Brain pericyte (primary cell): ENCODE measurements around the gene PSMD1.
"Not testable (repeated sequence)": the region's sequence is repeated elsewhere in the genome, so short reads cannot be mapped to it uniquely, and the experiment has no call there.

ENCODE experiments used
- DNase-seq: peaks from one replicate; pipeline ENCODE4 v3.0.0-alpha.2; 2012; ENCODE audit warnings: low read depth, low spot score

PSMD1 gene

DNA sequence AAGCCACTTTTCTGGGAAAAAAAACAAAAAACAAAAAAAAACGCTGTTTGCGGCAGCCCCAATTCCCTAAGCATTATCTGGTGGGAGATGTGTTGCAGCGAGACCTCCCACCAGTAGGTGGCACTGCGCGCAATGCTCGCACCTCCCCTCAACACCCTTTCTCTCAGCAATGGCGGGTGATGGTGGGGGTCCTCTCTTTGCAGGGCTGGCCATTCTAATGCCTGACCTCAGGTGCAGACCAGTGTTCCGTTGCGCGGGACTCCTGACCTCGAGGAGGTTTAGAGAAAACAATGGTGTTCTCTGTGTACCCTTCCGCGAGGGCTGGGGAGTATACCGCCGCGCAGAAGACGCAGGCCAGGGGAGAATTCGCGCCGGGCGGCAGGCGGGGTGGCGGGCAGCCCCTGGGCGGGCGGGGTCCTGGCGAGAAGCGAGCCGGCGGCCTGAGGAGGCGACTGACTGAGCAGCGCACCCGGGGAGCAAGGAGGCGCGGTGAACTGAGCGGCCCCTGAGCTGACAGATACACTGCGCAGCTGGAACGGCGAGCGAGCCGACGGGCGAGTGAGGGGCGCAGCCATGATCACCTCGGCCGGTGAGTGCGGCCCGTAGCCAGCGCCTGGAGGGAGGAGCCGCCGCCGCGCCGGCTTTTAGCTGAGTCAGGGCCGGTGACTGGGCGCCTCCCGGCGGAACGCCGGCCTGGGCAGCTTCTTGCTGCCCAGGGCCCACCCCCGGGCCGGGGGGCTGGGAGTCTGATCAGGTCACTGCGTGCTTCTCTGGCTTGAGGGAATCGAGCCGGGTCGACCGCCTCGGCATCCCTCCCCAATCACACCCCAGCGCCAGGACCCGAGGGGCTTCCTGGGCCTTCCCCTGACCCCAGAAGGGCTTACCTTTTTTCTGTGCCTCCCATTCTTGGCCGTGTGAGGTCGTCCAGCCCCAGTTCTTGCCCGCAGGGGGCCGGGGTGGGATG is at the start of gene PSMD1:
Gene PSMD1 (plus strand): TSS at position 415 of the 964 bp plus-strand sequence. CDS start 159 bp downstream, at position 574.
- peak; percentile 83 for DNase-seq

DNA sequence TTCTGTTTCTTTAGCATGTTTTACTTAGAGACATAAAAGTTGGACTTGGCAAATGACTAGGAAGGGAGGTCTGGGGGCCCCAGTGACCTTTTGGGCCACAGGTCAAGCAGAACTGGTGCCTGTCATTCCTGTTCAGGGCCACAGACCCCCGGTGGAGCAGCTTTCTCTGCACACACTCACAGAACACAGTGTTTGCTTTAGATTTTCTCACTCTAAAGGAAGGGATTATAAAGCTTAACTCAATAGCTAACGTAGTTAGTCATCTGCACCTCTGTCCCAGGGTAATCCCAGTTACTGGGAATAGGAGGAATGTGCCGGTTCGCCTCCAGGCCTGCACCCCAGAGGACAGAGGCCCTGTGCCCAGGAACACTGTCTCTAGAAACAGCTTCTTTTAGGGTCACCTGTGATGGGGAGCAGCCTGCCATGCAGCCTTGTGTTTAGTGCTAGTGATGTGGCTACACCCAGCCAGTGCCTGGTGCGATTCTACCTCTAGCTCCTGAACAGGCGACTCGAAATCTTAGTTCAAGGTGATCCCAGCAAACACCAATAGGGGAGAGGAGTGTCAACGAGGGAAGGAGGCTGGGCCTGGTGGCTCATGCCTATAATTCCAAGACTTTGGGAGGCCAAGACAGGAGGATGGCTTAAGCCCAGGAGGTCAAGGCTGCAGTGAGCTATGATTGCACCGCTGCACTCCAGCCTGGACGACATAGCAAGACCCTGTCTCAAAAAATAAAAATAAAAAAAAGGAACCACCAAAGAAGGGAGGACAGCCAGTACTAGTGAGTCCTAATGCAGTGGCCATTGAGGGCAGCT is 49.2 kb upstream of the PSMD1 start:
- DNase-seq, result no peak

DNA sequence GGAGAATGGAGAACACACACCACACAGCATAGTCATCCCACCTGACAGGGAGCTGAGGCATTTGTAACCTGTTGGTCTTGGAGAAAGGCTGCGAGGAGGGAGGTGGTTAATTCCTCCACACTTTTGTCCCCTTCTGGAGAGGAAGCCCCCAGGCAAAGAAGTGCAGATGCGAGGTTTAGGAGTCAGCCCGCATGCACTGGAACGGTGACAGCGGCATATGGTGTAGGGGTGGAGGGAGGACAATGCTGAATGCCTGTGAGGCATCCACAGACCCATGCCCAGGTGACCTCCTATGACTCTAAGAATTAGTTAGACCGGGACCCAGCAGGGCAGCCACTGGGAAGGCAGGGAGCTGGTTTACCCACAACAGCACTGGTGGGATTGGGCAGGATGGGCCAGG is 48.5 kb upstream of the PSMD1 start:
- DNase-seq, result no peak

DNA sequence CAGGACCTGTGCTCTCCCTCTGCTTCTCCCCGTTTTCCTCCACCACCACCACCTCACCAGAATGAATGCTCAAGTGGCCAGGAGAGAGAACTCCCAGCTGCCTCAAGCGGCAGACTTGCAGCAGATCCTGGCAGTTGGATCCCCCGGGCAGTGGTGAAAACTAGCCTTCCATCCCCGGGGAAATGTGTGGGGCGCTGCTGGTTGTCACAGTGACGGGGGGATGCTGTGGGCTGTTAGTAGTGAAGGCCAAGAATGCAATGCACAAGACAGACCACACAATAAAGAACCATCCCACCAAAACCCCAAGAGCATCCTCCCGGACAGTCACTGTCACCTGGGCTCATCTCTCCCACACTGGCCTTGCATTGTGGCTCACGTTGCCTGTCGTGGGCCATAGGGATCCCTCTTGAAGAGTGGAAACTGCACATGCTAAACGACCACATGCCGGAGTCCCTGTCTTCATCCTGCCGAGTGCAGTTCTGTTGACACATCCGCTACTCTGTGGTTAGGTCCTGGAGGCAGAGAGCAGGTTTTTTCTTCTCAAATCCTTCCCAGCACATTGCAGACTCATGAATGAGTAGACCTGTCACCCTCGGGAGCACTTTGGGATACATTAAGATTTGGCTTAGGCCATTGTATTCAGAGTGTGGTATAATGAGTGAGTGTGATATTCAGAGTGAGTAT is 47.3 kb upstream of the PSMD1 start:
- no peak for DNase-seq

DNA sequence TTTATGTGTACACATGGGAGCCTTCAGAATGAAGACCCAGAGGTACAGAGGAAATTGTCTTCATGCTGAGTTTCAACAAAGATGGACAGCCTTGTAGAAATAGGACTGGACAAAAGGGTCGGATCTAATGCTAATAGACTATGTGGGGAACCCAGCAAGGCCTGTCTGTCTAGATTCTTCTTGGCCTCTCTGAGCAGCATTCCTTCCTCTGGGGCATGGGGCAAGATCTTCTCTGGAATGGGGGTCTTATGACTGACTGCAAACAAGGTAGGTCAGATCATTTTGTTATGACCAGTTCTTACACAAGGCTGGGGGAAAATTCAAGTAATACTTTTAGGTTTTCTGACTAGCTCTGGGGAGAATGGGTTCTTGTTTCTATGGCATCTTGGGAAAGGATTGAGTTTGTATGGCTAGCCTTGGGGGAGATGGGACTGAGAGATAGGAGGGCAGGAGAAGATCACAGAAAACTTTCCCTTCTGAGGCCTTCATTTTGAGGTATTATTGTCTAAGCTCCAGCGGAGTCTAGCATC is 46.4 kb upstream of the PSMD1 start:
- no peak for DNase-seq

DNA sequence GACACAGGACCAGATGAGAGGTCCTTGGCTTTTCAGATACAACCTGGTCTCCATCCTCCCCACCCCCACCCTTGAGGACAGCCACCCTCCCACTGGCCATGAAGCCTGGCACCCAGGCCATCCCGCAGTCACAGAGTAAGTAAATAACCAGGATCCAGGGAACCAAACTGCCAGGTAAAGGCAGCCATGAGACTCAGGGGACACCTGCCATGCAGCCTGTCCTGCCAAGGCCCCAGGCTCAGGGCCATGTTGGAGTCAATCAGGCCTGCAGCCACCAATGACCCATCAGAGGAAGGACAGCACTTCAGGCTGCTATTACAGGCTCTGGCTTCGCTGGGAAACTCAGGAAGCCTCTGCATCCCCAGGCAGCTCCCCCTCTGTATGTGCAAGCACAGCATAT is 45.1 kb upstream of the PSMD1 start:
- DNase-seq, result no peak

DNA sequence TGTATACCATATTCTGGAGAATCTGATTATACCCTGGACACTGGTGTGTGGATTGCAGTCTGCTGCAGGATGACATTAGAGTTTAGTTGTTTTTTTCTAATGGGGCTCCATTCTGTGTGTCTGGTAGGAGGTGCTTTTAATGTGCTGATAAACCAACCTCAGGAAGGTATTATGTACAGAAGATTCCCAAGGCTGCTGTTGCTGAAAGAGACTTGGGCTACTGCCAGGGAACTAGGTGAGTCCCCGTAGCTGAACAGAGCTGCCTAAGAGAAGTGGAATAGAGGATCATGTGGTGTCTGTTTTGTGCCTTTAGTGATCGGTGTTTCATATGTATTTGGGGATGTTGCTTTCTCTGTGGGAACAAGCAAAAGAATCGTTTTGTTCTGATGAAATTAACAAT is 44.2 kb upstream of the PSMD1 start:
- no peak for DNase-seq

DNA sequence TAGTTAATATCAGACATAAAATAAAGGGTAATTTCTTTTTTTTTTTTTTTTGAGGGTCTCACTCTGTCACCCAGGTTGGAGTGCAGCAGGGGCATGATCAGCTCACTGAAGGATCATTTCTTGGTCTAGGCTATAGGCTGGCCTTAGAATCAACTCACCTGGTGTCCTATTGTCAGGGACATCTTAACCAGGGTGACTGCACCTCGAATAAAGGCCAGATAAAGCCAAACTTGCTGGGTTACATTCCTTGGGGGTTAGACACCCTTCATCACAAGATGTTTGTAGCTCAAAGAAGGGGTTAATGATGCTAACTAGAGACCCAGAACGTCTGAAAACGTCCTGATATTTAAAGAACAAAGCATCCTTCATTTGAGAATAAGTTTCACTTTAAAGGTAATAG is 42.8 kb upstream of the PSMD1 start:
- no peak for DNase-seq

DNA sequence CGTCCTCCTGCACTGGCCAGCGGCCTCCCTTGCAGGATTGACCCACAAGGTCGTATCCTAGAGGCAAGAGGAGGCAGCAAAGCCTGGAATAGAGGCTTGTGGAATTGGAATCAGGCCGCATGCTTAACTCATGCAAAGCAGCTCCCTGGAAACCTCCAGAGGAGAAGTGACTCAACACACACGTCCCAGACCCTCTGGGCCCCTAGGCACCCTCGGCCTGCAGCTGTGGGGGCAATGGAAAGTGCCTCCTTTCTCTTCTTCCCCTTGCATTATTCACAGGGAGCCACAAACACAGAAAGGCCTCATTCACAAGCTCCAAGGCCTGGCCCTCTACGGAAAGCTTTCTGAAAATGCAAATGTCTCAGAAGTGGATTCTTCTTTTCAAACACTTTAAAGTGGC is 41.2 kb upstream of the PSMD1 start:
- DNase-seq, result no peak

DNA sequence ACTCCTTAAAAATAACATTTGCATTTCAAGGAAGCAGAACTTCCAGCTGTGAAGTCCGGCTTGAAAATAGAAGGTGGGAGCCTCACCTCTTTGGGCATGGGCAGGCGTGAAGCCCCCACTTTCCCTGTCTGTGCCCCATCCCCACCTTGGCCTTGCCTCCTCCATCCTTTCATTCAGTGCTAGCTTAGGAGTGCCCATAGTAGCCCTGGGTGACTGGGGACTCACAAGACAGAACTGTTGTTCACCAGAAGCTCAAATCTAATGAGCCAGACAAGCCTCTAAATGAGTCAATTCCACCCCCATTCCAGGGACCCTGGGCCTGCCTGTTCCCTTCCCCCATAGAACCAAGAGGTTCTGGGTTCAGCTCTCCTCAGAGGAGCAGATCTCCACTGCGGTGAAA is 40.7 kb upstream of the PSMD1 start:
- DNase-seq, result no peak

DNA sequence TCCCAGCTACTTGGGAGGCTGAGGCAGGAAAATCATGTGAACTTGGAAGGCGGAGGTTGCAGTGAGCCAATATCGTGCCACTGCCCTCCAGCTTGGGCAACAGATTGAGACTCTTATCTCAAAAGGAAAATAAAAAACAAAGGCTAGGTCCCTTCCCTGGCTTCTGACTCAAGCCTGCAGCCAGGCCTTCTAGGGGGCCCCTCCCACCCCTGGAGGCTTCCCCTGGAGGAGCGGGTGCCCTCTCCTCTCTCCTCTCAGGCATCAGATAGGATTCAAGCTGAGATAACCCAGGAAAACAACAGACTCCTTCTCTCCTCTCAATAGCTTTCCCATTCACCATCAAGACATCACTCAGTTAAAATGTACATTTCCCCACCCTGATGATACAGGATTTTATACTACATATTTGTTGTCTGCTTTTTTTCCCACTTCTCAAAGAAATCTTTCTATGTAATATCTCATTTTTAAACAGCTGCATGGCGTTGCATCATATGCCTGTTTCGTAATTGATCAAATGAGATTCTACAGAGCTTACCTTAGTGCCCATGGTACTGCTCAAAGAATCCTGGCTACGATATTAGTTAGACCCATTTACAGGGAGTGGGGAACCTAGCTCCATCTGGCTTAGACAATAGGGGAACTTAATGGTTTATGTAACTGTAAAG is 40.0 kb upstream of the PSMD1 start:
- DNase-seq, result no peak

DNA sequence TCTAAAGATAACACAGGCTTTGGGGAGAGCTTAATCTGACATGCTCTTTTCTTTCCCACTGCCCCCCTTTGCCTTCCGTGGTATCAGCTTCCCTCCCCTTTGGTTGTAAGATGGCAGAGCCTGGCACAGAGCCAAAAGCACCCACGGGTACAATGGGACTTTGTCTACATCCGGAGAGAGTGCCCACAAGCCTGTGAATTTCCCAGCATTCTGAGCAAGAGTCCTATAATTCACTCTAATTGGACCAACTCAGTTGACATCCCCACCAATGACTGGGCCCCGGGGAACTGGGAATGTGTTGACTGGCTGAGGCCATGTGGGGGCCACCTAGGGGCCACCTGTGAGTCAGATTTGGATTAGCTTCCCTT is 39.5 kb upstream of the PSMD1 start:
- DNase-seq, result no peak

DNA sequence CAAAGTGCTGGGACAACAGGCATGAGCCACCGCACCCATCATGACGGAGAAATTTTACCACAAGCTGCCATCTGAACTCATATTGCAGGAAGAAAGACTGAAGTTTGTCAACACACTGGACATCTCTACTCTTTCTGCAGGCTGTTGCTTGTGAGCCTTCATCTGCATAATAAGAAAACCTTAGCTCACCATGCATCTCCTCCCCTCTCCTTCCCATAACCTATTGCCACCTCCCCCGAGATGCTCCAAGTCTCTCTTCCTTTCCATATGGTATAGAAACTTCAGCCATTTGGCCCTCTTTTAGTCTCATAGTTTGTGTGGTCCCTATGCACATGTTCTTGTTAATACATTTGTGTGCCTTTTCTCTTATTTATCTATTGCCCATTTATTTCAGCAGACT is 38.5 kb upstream of the PSMD1 start:
- no peak for DNase-seq

DNA sequence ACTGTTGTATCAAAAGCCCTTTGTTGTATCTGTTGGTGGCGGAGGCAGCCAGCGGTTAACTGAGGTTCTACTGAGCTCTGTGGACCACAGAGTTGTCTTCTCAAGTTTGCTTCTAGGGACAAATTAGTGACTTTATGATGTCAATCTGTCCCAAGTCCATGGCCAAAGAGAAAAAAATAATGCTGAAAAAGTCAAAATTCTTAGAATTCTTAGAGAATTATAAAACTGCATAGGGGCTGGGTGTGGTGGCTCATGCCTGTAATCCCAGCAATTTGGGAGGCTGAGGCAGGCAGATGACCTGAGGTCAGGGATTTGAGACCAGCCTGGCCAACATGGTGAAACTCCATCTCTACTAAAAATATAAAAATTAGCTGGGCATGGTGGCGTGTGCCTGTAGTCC is 31.6 kb upstream of the PSMD1 start:
- DNase-seq, result not testable (repeated sequence)

DNA sequence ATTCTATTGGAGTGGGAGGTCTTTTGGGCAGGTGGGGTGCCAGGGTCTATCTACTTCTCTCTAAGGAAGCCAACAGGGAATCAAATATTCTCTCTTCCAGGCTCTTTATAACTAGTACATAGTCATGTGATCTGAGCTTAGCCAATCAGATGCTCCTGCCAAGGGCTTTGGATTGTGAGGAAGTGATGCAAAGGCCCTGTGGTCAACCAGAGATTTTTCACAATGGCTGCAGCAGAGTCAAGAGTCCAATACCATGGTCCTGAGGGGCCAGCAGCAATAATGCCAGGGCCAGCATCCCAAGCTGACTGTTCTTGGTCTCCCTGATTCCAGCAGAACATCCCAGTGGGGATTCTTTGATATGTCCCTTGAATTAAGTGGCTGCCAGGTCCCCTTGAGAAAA is 27.8 kb upstream of the PSMD1 start:
- no peak for DNase-seq

DNA sequence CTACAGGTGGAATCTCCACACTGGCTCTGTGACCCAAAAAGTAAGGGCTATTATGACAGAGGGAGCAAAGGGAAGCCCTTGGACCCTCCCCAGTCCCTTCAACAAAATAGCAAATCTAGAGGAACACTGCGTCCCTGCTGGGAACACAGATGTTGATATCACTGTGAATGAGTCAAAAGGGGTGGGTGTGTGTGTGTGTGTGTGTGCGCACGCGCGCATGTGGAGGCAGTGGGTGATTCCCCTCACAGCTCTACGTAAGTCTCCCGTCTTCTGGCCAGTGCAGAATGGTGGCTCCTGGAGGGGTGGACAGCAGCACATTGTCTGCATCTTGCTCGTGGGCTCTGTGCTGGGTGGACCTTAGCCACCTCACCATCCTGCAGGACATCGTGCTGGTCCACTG is 27.1 kb upstream of the PSMD1 start:
- DNase-seq, result no peak

DNA sequence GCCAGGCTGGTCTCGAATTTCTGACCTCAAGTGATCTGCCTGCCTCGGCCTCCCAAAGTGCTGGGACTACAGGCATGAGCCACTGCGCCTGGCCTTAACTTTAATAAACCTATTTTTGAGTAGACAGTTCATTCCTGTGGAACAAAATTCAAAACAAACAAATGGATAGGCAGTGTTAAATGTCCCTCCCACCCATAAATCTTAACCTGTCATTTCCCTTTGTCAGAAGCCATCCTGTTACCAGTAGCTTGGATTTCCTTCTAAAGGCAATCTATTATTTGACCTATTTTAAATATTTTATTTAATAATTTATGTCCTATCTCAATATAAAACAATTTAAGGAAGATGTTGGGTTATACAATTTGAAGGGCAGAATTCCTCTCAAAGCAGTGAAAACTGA is 25.9 kb upstream of the PSMD1 start:
- no peak for DNase-seq

DNA sequence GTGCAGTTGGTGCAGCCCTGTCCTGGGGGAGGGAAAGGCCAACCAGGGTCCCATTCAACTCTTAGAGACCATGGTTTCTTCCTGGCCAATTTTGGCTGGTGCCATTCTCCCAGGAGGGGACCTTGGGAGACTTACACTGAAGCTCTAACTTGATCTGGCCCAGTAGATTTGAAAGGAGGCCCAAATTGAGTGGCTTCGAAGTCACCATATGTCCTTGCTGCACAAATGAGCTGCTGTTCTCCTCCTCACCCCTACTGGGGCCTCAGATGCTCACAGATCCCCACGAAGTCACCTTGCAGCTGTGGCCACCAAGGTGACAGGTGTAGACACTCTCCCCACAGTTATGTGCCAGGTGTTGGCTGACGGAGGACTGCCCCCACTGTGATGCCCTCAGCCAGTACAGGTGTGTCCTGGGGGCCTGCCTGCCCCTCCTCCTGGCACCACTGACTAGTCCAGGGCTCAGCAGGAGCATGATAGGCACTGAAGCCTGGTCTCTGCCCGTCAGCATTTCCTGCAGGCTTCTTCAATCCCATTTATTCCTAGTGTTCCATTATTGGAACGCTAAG is 24.0 kb upstream of the PSMD1 start:
- no peak for DNase-seq

DNA sequence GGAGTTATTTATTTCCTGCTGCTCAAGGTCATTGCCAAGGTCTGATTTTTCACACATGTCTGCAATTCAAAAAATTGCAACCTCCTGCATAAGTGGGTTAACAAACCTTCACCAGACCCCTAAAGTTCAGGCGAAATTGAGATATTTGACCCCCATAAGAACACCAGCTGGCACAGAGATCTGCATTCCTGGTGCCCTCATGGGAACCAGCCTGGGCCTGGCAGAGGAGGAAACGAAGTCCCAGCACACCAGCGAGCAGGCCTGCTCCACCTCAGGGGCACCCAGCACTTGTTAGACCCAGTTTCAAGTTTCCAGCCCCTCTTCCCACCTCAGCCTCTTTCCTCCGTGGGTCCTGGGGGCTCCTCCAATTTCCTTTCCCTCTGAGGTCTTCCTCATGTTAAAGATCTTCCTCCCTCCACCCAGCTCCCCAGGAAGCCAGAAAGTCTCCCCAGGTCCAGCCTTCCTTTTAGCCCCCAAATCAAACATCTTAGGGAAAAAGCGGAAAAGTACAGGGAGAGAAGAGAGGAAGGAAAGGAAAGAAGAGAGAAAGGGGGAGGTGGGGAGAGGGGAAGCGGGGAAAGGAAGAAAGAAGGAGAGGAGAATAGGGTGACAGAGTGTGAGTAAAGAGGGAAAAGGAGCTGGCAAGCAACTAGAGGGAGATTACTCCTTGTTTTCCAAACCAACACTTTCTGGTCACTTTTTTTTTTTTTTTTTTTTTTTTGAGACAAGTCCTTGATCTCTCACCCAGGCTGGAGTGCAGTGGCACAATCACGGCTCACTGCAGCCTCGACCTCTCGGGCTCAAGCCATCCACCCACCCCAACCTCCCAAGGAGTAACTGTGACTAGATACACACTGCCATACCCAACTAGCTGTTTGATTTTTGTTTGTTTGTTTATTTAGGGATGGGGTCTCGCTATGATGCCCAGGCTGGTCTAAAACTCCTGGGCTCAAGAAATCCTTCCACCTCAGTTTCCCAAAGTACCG is 23.2 kb upstream of the PSMD1 start:
- DNase-seq, result no peak
